Caco-2 (cell line): Measurements from ENCODE around the gene PRKAG2. TPM values are rescaled to one million over a fixed set of nuclear protein-coding genes. Genes with fewer than 3 reads are reported as not detected.

ENCODE experiments used
- BruUV-seq: library from RNA; stranded (reverse); fragments of 400-500 nt; replicated peaks from 2 replicates; lab custom pipeline; 2021; lab: Mats Ljungman, UMichigan
- CTCF ChIA-PET: fragments of 300-600 bp; sonication (Branson Sonifier 250); formaldehyde crosslinking; loops from one replicate; lab custom pipeline; 2022; ENCODE audit warnings: antibody characterized with exemption; lab: Charles Lee
- POLR2A ChIA-PET: fragments of 300-600 bp; sonication (Branson Sonifier 250); formaldehyde crosslinking; loops from one replicate; lab custom pipeline; 2022; ENCODE audit warnings: antibody characterized with exemption; lab: Charles Lee
- DNase-seq, 2 experiments: peaks; one replicate each; pipeline versions ENCODE4 v3.0.0 to v3.0.0-alpha.2; 2020 to 2022
- H3K27me3 ChIP-seq: replicated peaks from 2 replicates; pipeline ENCODE4 v1.6.0; 2011; ENCODE audit warnings: low read length; ENCODE audit not compliant: control insufficient read depth, insufficient read depth
- H3K36me3 ChIP-seq: 2 replicates; pipeline ENCODE4 v1.5.1; 2011; ENCODE audit warnings: low read length; ENCODE audit not compliant: control insufficient read depth, insufficient read depth
- H3K4me1 ChIP-seq: fragments of 250-450 bp; sonication (Bioruptor Pico); 2 replicates; pipeline ENCODE4 v1.5.1; 2020; ENCODE audit warnings: mild to moderate bottlenecking
- H3K4me3 ChIP-seq: 2 replicates; pipeline ENCODE4 v1.5.1; 2011; ENCODE audit warnings: low read depth, mild to moderate bottlenecking, control low read depth, low read length
- H3K9me3 ChIP-seq: fragments of 250-450 bp; sonication (Bioruptor Pico); 2 replicates; pipeline ENCODE4 v1.5.1; 2020; ENCODE audit warnings: mild to moderate bottlenecking, moderate library complexity
- H3K27ac Mint-ChIP-seq: one replicate; pipeline ENCODE4 v1.8.0; 2022; ENCODE audit warnings: mixed read lengths; ENCODE audit not compliant: unreplicated experiment
- H3K27me3 Mint-ChIP-seq: one replicate; pipeline ENCODE4 v1.8.0; 2022; ENCODE audit warnings: mixed read lengths; ENCODE audit not compliant: insufficient read depth, unreplicated experiment
- H3K36me3 Mint-ChIP-seq: one replicate; pipeline ENCODE4 v1.8.0; 2022; ENCODE audit warnings: mild to moderate bottlenecking, mixed read lengths; ENCODE audit not compliant: insufficient read depth, unreplicated experiment
- H3K4me1 Mint-ChIP-seq: one replicate; pipeline ENCODE4 v1.8.0; 2022; ENCODE audit warnings: low read depth, mixed read lengths; ENCODE audit not compliant: unreplicated experiment
- H3K4me3 Mint-ChIP-seq: one replicate; pipeline ENCODE4 v1.8.0; 2022; ENCODE audit warnings: mild to moderate bottlenecking, moderate library complexity, mixed read lengths; ENCODE audit not compliant: unreplicated experiment
- H3K9me3 Mint-ChIP-seq: one replicate; pipeline ENCODE4 v1.8.0; 2022; ENCODE audit warnings: mixed read lengths; ENCODE audit not compliant: unreplicated experiment
- CTCF ChIP-seq, 2 experiments: fragments of 200-600 bp in 1 of 2; IDR thresholded peaks; 1 replicate in 1 of 2; 2 replicates in 1 of 2; pipeline versions ENCODE4 v1.5.1 to v1.8.0; 2011 to 2022; ENCODE audit warnings: antibody characterized with exemption in 1 of 2, control low read depth in 1 of 2, inconsistent platforms in 1 of 2, low read depth in 1 of 2, low read length in 1 of 2, mild to moderate bottlenecking in 1 of 2, moderate library complexity in 1 of 2; ENCODE audit not compliant: insufficient read depth in 1 of 2, severe bottlenecking in 1 of 2, unreplicated experiment in 1 of 2
- intact Hi-C: fragments of 100-400 bp; cut with micrococcal nuclease; formaldehyde crosslinking; loops from one replicate; pipeline ENCODE4 v1.10.0; 2022; ENCODE audit not compliant: unreplicated experiment
- total RNA-seq: library from RNA; stranded (reverse); gene quantifications from 2 replicates; pipeline ENCODE4 v1.2.3, GENCODE V29; 2022

Gene PRKAG2
- total RNA-seq, 1 experiment from 2014 or later = 15.9 TPM

- Mint-ChIP-seq H3K27ac (no peak overlapping the region), H3K4me3 (no peak overlapping the region), H3K4me1 (peaks cover 6% of the 10 kb centered on the region), H3K9me3 (no peaks in the 10 kb centered on the region), H3K27me3 (peaks cover 16% of the 10 kb centered on the region), H3K36me3 (no peaks in the 10 kb centered on the region)
- no peaks in the 10 kb centered on the region for H3K27me3 ChIP-seq
- BruUV-seq = no TSS peak
- peak in 1 of 2 experiments; percentile 12 for DNase-seq
- no peaks in the 10 kb centered on the region for H3K4me1 ChIP-seq
- intact Hi-C loops = no loop called here
- no peak for TF ChIP-seq CTCF (IDR thresholded peaks at IDR 0.05; ENCODE audit: insufficient read depth in 1 of 2, low read depth in 1 of 2, low read length in 1 of 2, severe bottlenecking in 1 of 2, unreplicated experiment in 1 of 2)
- ChIA-PET POLR2A (no interaction called here), CTCF (no interaction called here)
- no peaks in the 10 kb centered on the region for H3K9me3 ChIP-seq
- H3K36me3 ChIP-seq = no peaks in the 10 kb centered on the region
- H3K4me3 ChIP-seq = no peak overlapping the region
These were observed 18.7 kb upstream of the PRKAG2 start for GRCh38 chr7:151895631-151896031.

- Mint-ChIP-seq H3K36me3 (no peaks in the 10 kb centered on the region), H3K4me1 (peaks cover 6% of the 10 kb centered on the region), H3K27ac (no peak overlapping the region), H3K9me3 (no peaks in the 10 kb centered on the region), H3K4me3 (no peak overlapping the region), H3K27me3 (peaks cover 18% of the 10 kb centered on the region)
- BruUV-seq = no TSS peak
- no peak overlapping the region for H3K4me3 ChIP-seq
- H3K36me3 ChIP-seq = no peaks in the 10 kb centered on the region
- intact Hi-C loops = no loop called here
- TF ChIP-seq CTCF (IDR thresholded peaks at IDR 0.05; ENCODE audit: insufficient read depth in 1 of 2, low read depth in 1 of 2, low read length in 1 of 2, severe bottlenecking in 1 of 2, unreplicated experiment in 1 of 2) = no peak
- POLR2A ChIA-PET = no interaction called here
- no peaks in the 10 kb centered on the region for H3K4me1 ChIP-seq
- H3K27me3 ChIP-seq = no peaks in the 10 kb centered on the region
- DNase-seq = peak in 1 of 2 experiments; percentile 22
- CTCF ChIA-PET = no interaction called here
- H3K9me3 ChIP-seq = no peaks in the 10 kb centered on the region
These were observed 18.2 kb upstream of the PRKAG2 start for GRCh38 chr7:151895008-151895630.

GRCh38 chr7:151894111-151895007 lies 17.4 kb upstream of the PRKAG2 start:
- BruUV-seq = no TSS peak
- no peak overlapping the region for H3K27ac Mint-ChIP-seq

More at GRCh38 chr7:151894111-151895007, 17.4 kb upstream of the PRKAG2 start:
- H3K27me3 Mint-ChIP-seq = peaks cover 11% of the 10 kb centered on the region
- TF ChIP-seq CTCF (IDR thresholded peaks at IDR 0.05; ENCODE audit: insufficient read depth in 1 of 2, low read depth in 1 of 2, low read length in 1 of 2, severe bottlenecking in 1 of 2, unreplicated experiment in 1 of 2) = no peak
- ChIA-PET CTCF (no interaction called here), POLR2A (no interaction called here)
- intact Hi-C loops = no loop called here
- H3K4me3 ChIP-seq = no peak overlapping the region
- H3K27me3 ChIP-seq = no peaks in the 10 kb centered on the region
- H3K36me3 ChIP-seq = no peaks in the 10 kb centered on the region
- no peaks in the 10 kb centered on the region for H3K9me3 Mint-ChIP-seq
- H3K4me1 ChIP-seq = no peaks in the 10 kb centered on the region
- no peaks in the 10 kb centered on the region for H3K36me3 Mint-ChIP-seq
- peaks cover 6% of the 10 kb centered on the region for H3K4me1 Mint-ChIP-seq
- no peak overlapping the region for H3K4me3 Mint-ChIP-seq
- no peaks in the 10 kb centered on the region for H3K9me3 ChIP-seq
- peak in 1 of 2 experiments; percentile 26 for DNase-seq
